Measurements from ENCODE around the gene SELP. TPM values are rescaled to one million over a fixed set of nuclear protein-coding genes. Genes with fewer than 3 reads are reported as not detected.
A peak's percentile ranks its signal among the peaks of the same experiment; 100 is the strongest.

Gene SELP
- total RNA-seq, 2 donors from 2014 or later, result not detected

DNA sequence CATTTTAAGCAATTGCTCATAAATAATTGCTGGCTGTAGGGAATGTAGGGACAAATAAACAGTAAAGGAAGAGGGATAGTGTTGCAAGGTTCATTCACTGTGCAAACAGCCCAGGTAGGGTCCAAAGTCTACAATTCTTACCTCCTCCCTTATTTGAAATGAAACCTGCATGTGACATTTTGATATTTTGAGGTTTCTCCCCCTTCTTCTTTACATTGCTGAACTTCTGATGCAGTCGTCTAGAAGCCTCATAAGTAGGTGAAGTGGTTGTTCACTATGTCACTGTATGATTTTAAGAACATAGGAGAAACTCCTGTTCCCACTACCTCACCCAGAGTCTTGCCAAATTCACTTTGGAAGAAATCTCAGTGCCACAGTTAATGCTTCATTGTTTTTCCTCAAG is 59.8 kb downstream of the SELP start:
- no peaks in the 10 kb centered on the region for H3K9me3 Mint-ChIP-seq
- TF ChIP-seq, protein P1, sequence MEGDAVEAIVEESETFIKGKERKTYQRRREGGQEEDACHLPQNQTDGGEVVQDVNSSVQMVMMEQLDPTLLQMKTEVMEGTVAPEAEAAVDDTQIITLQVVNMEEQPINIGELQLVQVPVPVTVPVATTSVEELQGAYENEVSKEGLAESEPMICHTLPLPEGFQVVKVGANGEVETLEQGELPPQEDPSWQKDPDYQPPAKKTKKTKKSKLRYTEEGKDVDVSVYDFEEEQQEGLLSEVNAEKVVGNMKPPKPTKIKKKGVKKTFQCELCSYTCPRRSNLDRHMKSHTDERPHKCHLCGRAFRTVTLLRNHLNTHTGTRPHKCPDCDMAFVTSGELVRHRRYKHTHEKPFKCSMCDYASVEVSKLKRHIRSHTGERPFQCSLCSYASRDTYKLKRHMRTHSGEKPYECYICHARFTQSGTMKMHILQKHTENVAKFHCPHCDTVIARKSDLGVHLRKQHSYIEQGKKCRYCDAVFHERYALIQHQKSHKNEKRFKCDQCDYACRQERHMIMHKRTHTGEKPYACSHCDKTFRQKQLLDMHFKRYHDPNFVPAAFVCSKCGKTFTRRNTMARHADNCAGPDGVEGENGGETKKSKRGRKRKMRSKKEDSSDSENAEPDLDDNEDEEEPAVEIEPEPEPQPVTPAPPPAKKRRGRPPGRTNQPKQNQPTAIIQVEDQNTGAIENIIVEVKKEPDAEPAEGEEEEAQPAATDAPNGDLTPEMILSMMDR (conservative IDR thresholded peaks at IDR 0.05), result no peak

DNA sequence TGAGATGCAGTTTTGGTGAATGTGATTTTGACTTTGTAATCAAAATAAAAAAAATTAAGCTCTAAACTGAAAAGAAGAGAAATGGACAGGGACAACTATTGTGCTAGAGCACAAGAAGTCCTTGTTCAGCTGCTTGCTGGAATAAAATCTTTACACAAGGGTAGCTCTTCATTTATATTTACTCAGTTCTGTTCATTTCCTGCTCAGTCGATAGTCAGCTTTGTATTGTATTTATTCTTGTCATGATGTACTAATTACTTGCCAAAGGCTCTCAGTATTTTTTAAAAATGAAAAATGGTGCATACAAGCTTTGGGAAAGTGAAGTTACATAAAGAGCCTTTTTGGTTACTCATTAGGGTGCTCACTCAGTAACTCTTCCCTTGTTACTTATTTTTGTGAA is 61.4 kb downstream of the SELP start:
- Histone ChIP-seq H3K36me3 (ENCODE audit: control insufficient read depth, insufficient read depth, low read length) (no peaks in the 10 kb centered on the region), H3K27ac (ENCODE audit: low read depth, low read length) (no peak overlapping the region), H3K9me3 (ENCODE audit: control insufficient read depth, low read length) (peaks cover 5% of the 10 kb centered on the region), H3K4me1 (ENCODE audit: control insufficient read depth, insufficient read depth, low read length) (peaks cover 8% of the 10 kb centered on the region), H3K4me3 (ENCODE audit: low read length) (no peak overlapping the region), H3K27me3 (ENCODE audit: control insufficient read depth, insufficient read depth, low read length, poor library complexity, severe bottlenecking) (peaks cover 30% of the 10 kb centered on the region), H3K9ac (ENCODE audit: extremely low read depth, low read length, poor library complexity, severe bottlenecking) (no peak overlapping the region)
- peaks cover 3% of the 10 kb centered on the region for H3K9me3 Mint-ChIP-seq
- no peak overlapping the region for H3K27ac Mint-ChIP-seq
- peaks cover 34% of the 10 kb centered on the region for H3K4me1 Mint-ChIP-seq
- H3K27me3 Mint-ChIP-seq (ENCODE audit: insufficient read depth), result peaks cover 4% of the 10 kb centered on the region
- no peak for DNase-seq
- no peak overlapping the region for H3K4me3 Mint-ChIP-seq
- 69% methylated on average over 1 of the region's 1 CpG; no CpG with 5 or more reads in 1 of the 2 experiments for WGBS, 2 experiments (ENCODE audit: insufficient coverage in 1 of 2, insufficient read length in 1 of 2)
- TF ChIP-seq, protein P1 (conservative IDR thresholded peaks at IDR 0.05), result no peak
- H3K36me3 Mint-ChIP-seq (ENCODE audit: low read depth), result no peaks in the 10 kb centered on the region

More for the DNA sequence above, 59.8 kb downstream of the SELP start:
- Mint-ChIP-seq H3K27me3 (ENCODE audit: insufficient read depth) (peaks cover 2% of the 10 kb centered on the region), H3K4me1 (peaks cover 34% of the 10 kb centered on the region), H3K4me3 (peak overlapping the region; percentile 4), H3K36me3 (ENCODE audit: low read depth) (no peaks in the 10 kb centered on the region), H3K27ac (no peak overlapping the region)
- Histone ChIP-seq H3K36me3 (ENCODE audit: control insufficient read depth, insufficient read depth, low read length) (no peaks in the 10 kb centered on the region), H3K9me3 (ENCODE audit: control insufficient read depth, low read length) (no peaks in the 10 kb centered on the region), H3K4me3 (ENCODE audit: low read length) (peak overlapping the region; percentile 48), H3K27ac (ENCODE audit: low read depth, low read length) (no peak overlapping the region), H3K4me1 (ENCODE audit: control insufficient read depth, insufficient read depth, low read length) (peaks cover 8% of the 10 kb centered on the region), H3K9ac (ENCODE audit: extremely low read depth, low read length, poor library complexity, severe bottlenecking) (no peak overlapping the region), H3K27me3 (ENCODE audit: control insufficient read depth, insufficient read depth, low read length, poor library complexity, severe bottlenecking) (peaks cover 19% of the 10 kb centered on the region)
- no CpG with 5 or more reads among the region's 1 CpG for WGBS, 2 experiments (ENCODE audit: insufficient coverage in 1 of 2, insufficient read length in 1 of 2)
- DNase-seq, result no peak

DNA sequence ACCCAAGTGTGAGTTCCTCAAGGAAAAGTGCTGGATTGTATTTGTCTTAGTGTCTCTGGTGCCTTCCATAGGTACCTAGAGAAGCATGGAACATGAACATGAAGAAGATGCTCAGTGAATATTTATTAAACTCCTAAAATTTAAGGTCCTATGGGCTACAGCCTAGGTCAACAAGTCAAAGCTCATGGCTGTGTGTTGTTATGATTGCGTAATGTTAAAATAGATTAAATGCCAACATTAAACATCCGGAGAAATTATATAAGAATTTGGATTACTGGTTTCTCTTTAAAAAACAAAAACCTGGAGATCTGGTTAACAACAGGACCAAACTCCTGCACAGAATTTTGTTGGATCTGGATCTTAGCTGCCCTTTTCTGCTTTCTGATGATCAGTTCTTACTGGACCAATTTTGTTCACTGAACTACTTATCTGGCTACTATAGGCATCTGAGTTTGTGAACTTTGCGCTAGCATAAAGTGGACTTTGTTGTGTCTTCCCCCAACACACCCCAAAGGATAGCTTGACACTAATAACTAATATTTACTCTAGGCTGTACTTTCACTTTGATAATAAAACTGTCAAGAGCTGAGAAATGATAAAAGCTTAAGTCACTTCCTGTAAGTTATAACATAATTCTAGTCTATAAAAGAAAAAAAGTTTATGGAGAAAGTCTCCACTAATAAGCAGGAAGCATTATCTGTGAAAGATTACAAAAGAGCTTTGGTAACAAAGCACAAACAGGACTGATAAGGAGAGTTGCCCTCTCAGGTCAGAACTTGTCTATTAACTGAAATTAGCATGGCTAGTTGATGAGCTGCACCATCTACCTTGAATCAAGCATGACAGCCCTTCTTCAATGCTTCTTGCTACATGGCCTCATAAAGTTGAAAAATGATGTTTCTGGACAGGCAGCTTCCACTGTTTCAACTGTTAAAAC is 64.3 kb downstream of the SELP start:
- no peak overlapping the region for H3K9ac ChIP-seq (ENCODE audit: extremely low read depth, low read length, poor library complexity, severe bottlenecking)
- H3K36me3 Mint-ChIP-seq (ENCODE audit: low read depth), result no peaks in the 10 kb centered on the region
- no peak overlapping the region for H3K27ac ChIP-seq (ENCODE audit: low read depth, low read length)
- TF ChIP-seq, protein P1 (conservative IDR thresholded peaks at IDR 0.05), result no peak
- H3K9me3 Mint-ChIP-seq, result peaks cover 7% of the 10 kb centered on the region
- H3K27me3 ChIP-seq (ENCODE audit: control insufficient read depth, insufficient read depth, low read length, poor library complexity, severe bottlenecking), result peaks cover 30% of the 10 kb centered on the region
- 96 to 100% methylated on average over 2 to 3 of the region's 3 CpGs for WGBS, 2 experiments (ENCODE audit: insufficient coverage in 1 of 2, insufficient read length in 1 of 2)
- peaks cover 5% of the 10 kb centered on the region for H3K4me1 ChIP-seq (ENCODE audit: control insufficient read depth, insufficient read depth, low read length)
- H3K4me1 Mint-ChIP-seq, result peaks cover 19% of the 10 kb centered on the region
- no peak overlapping the region for H3K4me3 ChIP-seq (ENCODE audit: low read length)
- no peak overlapping the region for H3K27ac Mint-ChIP-seq
- peaks cover 12% of the 10 kb centered on the region for H3K27me3 Mint-ChIP-seq (ENCODE audit: insufficient read depth)
- H3K36me3 ChIP-seq (ENCODE audit: control insufficient read depth, insufficient read depth, low read length), result no peaks in the 10 kb centered on the region
- DNase-seq, result no peak
- H3K9me3 ChIP-seq (ENCODE audit: control insufficient read depth, low read length), result peaks cover 13% of the 10 kb centered on the region
- H3K4me3 Mint-ChIP-seq, result no peak overlapping the region

Data from endodermal cell (in vitro differentiated cells).